ENCODE data around the gene WWOX. TPM values are rescaled to one million over a fixed set of nuclear protein-coding genes. Genes with fewer than 3 reads are reported as not detected.

WWOX gene
- total RNA-seq, 1 donor from 2014 or later = 15.8 TPM

GRCh38 chr16:78192734-78193488 lies 93.5 kb downstream of the WWOX start:
- DNase-seq (ENCODE audit: low spot score) = no peak

- DNase-seq (ENCODE audit: low spot score) = no peak
Measured at GRCh38 chr16:78194948-78195347, 95.5 kb downstream of the WWOX start.

GRCh38 chr16:78195797-78196196 lies 96.3 kb downstream of the WWOX start:
- no peak for DNase-seq (ENCODE audit: low spot score)

- no peak for DNase-seq (ENCODE audit: low spot score)
Measured at GRCh38 chr16:78196502-78196901, 97.0 kb downstream of the WWOX start.

- no peak for DNase-seq (ENCODE audit: low spot score)
Measured at GRCh38 chr16:78198288-78198687, 98.8 kb downstream of the WWOX start.

- no peak for DNase-seq (ENCODE audit: low spot score)
Measured at GRCh38 chr16:78199325-78200022, 100.0 kb downstream of the WWOX start.

- DNase-seq (ENCODE audit: low spot score) = no peak
Measured at GRCh38 chr16:78200023-78200389, 100.6 kb downstream of the WWOX start.

- DNase-seq (ENCODE audit: low spot score) = no peak
Measured at GRCh38 chr16:78200623-78201096, 101.2 kb downstream of the WWOX start.

GRCh38 chr16:78205506-78205905 lies 106.1 kb downstream of the WWOX start:
- DNase-seq (ENCODE audit: low spot score) = no peak

- no peak for DNase-seq (ENCODE audit: low spot score)
Measured at GRCh38 chr16:78206623-78207223, 107.3 kb downstream of the WWOX start.

- DNase-seq (ENCODE audit: low spot score) = no peak
Measured at GRCh38 chr16:78209951-78210661, 110.7 kb downstream of the WWOX start.

GRCh38 chr16:78211020-78211599 lies 111.7 kb downstream of the WWOX start:
- no peak for DNase-seq (ENCODE audit: low spot score)

- no peak for DNase-seq (ENCODE audit: low spot score)
Measured at GRCh38 chr16:78211946-78212345, 112.5 kb downstream of the WWOX start.

GRCh38 chr16:78212674-78213073 lies 113.2 kb downstream of the WWOX start:
- no peak for DNase-seq (ENCODE audit: low spot score)

GRCh38 chr16:78213751-78214150 lies 114.3 kb downstream of the WWOX start:
- DNase-seq (ENCODE audit: low spot score) = no peak

GRCh38 chr16:78215222-78215621 lies 115.8 kb downstream of the WWOX start:
- DNase-seq (ENCODE audit: low spot score) = no peak

- DNase-seq (ENCODE audit: low spot score) = no peak
Measured at GRCh38 chr16:78216166-78216745, 116.8 kb downstream of the WWOX start.

- DNase-seq (ENCODE audit: low spot score) = no peak
Measured at GRCh38 chr16:78217276-78217675, 117.8 kb downstream of the WWOX start.

- DNase-seq (ENCODE audit: low spot score) = no peak
Measured at GRCh38 chr16:78218279-78218678, 118.8 kb downstream of the WWOX start.

- no peak for DNase-seq (ENCODE audit: low spot score)
Measured at GRCh38 chr16:78218856-78219651, 119.6 kb downstream of the WWOX start.

All from mesenteric fat pad (tissue), 1 donor.